Activated CD8-positive, alpha-beta T cell treated with anti-CD3 and anti-CD28 coated beads for 36 hours (primary cell): ENCODE data around the gene RNH1. TPM values are rescaled to one million over a fixed set of nuclear protein-coding genes. Genes with fewer than 3 reads are reported as not detected.
A peak's percentile ranks its signal among the peaks of the same experiment; 100 is the strongest.

Source experiments
- ATAC-seq: fragments of 200-7000 bp; cut with Tn5 transposase; one replicate; pipeline ENCODE4 v1.10.0; 2021; ENCODE audit warnings: mild to moderate bottlenecking, moderate library complexity
- CTCF ChIA-PET: fragments of 350-600 bp; sonication (Branson Sonifier 250); formaldehyde crosslinking; loops from one replicate; lab custom pipeline; 2021; ENCODE audit warnings: antibody characterized with exemption; lab: Charles Lee
- POLR2A ChIA-PET: fragments of 350-600 bp; sonication (Branson Sonifier 250); formaldehyde crosslinking; loops from one replicate; lab custom pipeline; 2021; ENCODE audit warnings: antibody characterized with exemption; lab: Charles Lee
- DNase-seq: peaks from one replicate; pipeline ENCODE4 v3.0.0-alpha.2; 2020
- H3K27ac Mint-ChIP-seq: one replicate; pipeline ENCODE4 v1.8.0; 2021; ENCODE audit warnings: mild to moderate bottlenecking, mixed read lengths
- H3K27me3 Mint-ChIP-seq: one replicate; pipeline ENCODE4 v1.8.0; 2021; ENCODE audit warnings: mixed read lengths
- H3K36me3 Mint-ChIP-seq: one replicate; pipeline ENCODE4 v1.8.0; 2021; ENCODE audit warnings: low read depth, mixed read lengths
- H3K4me1 Mint-ChIP-seq: one replicate; pipeline ENCODE4 v1.8.0; 2021; ENCODE audit warnings: low read depth, mixed read lengths
- H3K4me3 Mint-ChIP-seq: one replicate; pipeline ENCODE4 v1.8.0; 2021; ENCODE audit warnings: mild to moderate bottlenecking, moderate library complexity, mixed read lengths
- H3K9me3 Mint-ChIP-seq: one replicate; pipeline ENCODE4 v1.8.0; 2021; ENCODE audit warnings: mixed read lengths
- intact Hi-C: fragments of 100-400 bp; cut with micrococcal nuclease; formaldehyde crosslinking; loops from one replicate; pipeline ENCODE4 v1.10.0; 2022
- total RNA-seq, 2 experiments: library from RNA; stranded (reverse); gene quantifications; one replicate each; pipeline ENCODE4 v1.2.3, GENCODE V29; 2021
- TF ChIP-seq, protein P1 (sequence below): fragments of 200-600 bp; IDR thresholded peaks from one replicate; pipeline ENCODE4 v1.8.0; 2022; ENCODE audit warnings: antibody characterized with exemption, mild to moderate bottlenecking

RNH1 gene
- total RNA-seq, 2 experiments from 2014 or later: 105 to 110 TPM

DNA sequence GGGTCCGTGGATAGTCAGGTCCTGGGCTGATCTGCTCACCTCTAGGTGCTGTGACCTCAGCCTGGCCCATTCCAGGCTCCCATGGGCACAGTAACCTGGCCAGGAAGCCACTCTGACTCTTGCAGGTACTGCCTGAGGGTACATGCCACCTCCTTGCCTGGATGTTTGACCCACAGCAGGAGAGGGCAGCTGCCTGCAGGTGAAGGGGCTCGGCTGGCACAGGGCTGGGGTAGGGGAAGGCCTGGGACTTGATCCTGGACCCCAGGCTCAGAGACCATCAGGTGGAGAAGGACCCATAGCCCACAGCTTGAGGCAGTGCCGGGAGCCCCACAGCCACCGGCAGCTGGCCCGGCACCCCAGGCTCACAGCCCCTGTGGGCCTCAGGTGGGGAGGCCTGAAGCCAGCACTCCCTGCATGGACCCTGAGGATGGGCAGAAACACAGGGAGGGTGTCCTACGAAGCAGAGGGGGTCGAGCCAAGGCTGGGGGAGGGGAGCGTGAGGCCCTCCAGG is 33.0 kb upstream of the RNH1 start:
- POLR2A ChIA-PET: no interaction called here
- Mint-ChIP-seq H3K9me3 (no peaks in the 10 kb centered on the region), H3K36me3 (no peaks in the 10 kb centered on the region), H3K27me3 (no peaks in the 10 kb centered on the region), H3K27ac (no peak overlapping the region), H3K4me3 (no peak overlapping the region), H3K4me1 (peaks cover 4% of the 10 kb centered on the region)
- DNase-seq (no peak), ATAC-seq (no peak)
- CTCF ChIA-PET: no interaction called here
- intact Hi-C loops: no loop called here
- TF ChIP-seq, protein P1, sequence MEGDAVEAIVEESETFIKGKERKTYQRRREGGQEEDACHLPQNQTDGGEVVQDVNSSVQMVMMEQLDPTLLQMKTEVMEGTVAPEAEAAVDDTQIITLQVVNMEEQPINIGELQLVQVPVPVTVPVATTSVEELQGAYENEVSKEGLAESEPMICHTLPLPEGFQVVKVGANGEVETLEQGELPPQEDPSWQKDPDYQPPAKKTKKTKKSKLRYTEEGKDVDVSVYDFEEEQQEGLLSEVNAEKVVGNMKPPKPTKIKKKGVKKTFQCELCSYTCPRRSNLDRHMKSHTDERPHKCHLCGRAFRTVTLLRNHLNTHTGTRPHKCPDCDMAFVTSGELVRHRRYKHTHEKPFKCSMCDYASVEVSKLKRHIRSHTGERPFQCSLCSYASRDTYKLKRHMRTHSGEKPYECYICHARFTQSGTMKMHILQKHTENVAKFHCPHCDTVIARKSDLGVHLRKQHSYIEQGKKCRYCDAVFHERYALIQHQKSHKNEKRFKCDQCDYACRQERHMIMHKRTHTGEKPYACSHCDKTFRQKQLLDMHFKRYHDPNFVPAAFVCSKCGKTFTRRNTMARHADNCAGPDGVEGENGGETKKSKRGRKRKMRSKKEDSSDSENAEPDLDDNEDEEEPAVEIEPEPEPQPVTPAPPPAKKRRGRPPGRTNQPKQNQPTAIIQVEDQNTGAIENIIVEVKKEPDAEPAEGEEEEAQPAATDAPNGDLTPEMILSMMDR: no peak

DNA sequence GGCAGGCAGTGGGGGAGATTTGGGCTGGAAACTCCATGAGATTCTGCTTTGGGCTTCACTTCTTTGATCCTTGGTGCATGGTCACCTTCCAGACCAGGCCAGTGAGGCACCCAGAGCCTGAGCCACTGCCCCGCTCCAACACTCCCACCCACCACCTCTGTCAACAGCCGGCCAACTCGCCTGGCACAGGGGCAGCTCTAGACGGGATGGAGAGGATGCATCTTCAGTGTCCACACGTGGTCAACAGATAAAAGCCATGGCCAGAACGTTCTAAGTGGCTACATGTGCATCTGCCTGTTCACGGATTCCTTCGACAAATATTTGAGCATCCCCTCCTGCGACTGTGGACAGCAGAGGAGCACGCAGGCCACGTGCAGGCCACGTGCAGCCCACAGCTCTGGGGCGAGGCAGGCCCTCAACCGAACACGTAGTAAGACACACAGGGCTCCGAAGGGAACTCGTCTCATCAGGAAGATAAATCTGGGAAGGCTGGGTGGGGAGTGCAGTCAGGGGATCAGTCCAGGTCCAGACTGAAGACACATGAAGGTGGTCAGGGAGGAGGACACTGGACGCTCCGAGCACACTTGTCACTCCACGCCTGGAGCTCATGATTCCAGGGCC is 31.5 kb upstream of the RNH1 start:
- no peak for ATAC-seq
- no peaks in the 10 kb centered on the region for H3K27me3 Mint-ChIP-seq
- TF ChIP-seq, protein P1: no peak
- peaks cover 4% of the 10 kb centered on the region for H3K4me1 Mint-ChIP-seq
- H3K36me3 Mint-ChIP-seq: no peaks in the 10 kb centered on the region
- no peaks in the 10 kb centered on the region for H3K9me3 Mint-ChIP-seq
- no peak overlapping the region for H3K4me3 Mint-ChIP-seq
- no peak overlapping the region for H3K27ac Mint-ChIP-seq
- ChIA-PET POLR2A (interaction anchor here (0.7 kb wide), 1 partner anchor 158 kb away, joined by 4 read pairs; no protein-coding TSS in a partner anchor), CTCF (interaction anchor here (1.0 kb wide), 1 partner anchor 19 kb away, joined by 3 read pairs; no protein-coding TSS in a partner anchor)
- intact Hi-C loops: no loop called here
- DNase-seq: no peak

DNA sequence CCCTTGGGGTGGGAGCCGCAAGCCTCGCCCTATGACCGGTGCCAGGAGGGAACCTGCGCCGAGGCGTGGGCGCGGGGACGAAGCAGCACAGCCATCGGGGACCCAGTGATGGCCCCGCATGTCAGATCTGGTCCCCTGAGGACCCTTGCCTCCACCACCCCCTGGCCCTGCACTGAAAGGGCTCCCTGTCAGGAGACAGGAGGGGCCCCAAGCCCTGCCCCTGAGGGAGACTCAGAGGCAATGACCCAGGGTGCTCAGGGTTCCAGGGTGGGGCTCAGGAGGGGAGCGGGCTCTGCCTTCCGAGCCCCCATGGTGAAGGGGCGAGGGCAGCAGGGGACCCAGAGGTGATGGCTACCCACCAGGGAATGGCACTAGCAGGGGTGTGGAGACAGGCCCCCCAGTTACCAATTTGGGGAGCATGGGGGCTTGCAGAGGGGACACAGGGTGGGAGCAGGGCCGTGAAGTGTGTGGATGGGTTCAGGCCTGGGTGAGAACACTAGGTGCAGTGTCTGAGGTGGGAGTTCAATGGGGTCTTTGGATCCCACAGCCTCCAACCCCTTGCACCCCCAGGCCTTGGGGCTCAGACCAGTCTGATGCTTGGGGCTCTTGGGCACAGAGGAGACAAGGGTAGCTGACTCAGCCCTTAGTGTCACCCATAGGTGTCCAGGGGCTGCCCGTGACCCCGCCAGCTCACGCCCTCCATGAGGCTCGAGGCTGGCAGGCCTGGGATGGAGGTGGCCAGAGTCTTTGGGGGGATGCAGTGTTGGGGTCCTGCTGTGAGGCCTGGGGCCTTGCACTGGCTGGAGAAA is 30.8 kb upstream of the RNH1 start:
- Mint-ChIP-seq H3K4me1 (peaks cover 4% of the 10 kb centered on the region), H3K9me3 (no peaks in the 10 kb centered on the region), H3K27me3 (no peaks in the 10 kb centered on the region), H3K36me3 (no peaks in the 10 kb centered on the region), H3K4me3 (peak overlapping the region; percentile 90), H3K27ac (peak overlapping the region; percentile 52)
- TF ChIP-seq, protein P1: no peak
- ChIA-PET POLR2A (interaction anchor here (0.6 to 2.4 kb wide), 6 partner anchors 10 to 90 kb away, joined by 3 to 10 read pairs (median 4); no protein-coding TSS in a partner anchor), CTCF (interaction anchor here (1.0 to 5.6 kb wide), 2 partner anchors 19 kb away, joined by 3 to 29 read pairs; no protein-coding TSS in a partner anchor)
- intact Hi-C loops: no loop called here
- no peak for ATAC-seq
- DNase-seq: no peak

DNA sequence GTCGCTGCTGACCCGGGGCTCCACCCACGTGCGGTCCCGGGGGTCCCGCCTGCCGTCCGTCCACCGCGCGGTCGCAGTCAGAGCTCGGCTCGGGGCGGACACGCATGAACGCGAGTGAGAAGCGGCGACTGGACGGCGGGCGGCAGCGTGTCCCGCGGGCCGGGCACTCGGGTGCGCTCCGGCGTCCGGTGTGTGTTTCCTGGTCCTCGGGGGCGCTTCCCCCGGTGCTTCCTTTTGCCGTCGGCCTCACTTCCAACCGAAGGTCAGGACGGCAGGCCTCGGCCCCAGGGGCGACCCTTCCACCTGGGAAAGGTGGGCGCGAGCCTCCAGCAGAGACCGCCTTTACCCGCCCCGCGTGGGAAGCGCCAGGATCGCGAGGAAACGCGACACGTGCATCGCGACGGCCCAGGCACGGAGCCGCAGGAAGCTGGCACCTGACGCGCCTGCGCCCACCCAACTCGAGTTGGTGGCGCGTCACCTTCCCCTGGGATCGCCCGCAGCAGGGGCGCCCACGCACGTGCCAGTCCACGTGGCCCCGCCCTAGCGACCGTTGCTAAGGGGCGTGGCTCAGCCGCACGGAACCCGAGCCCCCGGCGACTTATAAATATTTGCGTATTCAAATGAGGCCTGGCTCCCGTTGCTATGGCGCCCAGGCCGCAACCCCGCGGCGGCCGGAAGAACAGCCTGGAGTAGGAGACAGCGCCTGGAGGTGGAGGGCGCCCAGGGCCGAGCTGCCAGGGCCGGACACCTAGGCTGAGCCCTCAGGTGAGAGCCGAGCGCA is 30.0 kb upstream of the RNH1 start, which contains the start of gene LRRC56:
TSS of gene LRRC56 (plus strand) at position 687 of the 781 bp plus-strand sequence. CDS start 3,158 bp downstream, outside the sequence.
- intact Hi-C loops: no loop called here
- DNase-seq (peak; percentile 93), ATAC-seq (peak; percentile 32)
- Mint-ChIP-seq H3K4me1 (peaks cover 4% of the 10 kb centered on the region), H3K27ac (peak within 1 kb of the TSS; percentile 91), H3K9me3 (no peaks in the 10 kb centered on the region), H3K27me3 (no peaks in the 10 kb centered on the region), H3K4me3 (peak within 1 kb of the TSS; percentile 90), H3K36me3 (no peaks in the 10 kb centered on the region)
- TF ChIP-seq, protein P1: no peak
- ChIA-PET CTCF (interaction anchor here (1.5 to 5.6 kb wide), 3 partner anchors 18 to 159 kb away, joined by 4 to 29 read pairs (median 12); partner anchors contain the start of gene TMEM80), POLR2A (interaction anchor here (0.6 to 2.4 kb wide), 10 partner anchors 10 to 89 kb away, joined by 3 to 10 read pairs (median 4); no protein-coding TSS in a partner anchor)
